DOHH2 (cell line): ENCODE measurements around the gene TRPM3.

ENCODE experiments used
- H3F3A ChIP-seq: fragments of 200-600 bp; sonication (generic), shearing (Covaris generic); 2 replicates; pipeline ENCODE4 v1.6.0; 2016; ENCODE audit warnings: antibody characterized with exemption, mild to moderate bottlenecking; ENCODE audit not compliant: control insufficient read depth, insufficient read depth
- H3K27ac ChIP-seq: fragments of 200-600 bp; sonication (generic); 2 replicates; pipeline ENCODE4 v1.5.1; 2014; ENCODE audit warnings: low read depth, mild to moderate bottlenecking, low read length, moderate library complexity
- H3K27me3 ChIP-seq: fragments of 200-600 bp; sonication (generic); 2 replicates; pipeline ENCODE4 v1.6.1; 2014; ENCODE audit warnings: mild to moderate bottlenecking, low read length, mixed read lengths; ENCODE audit not compliant: control insufficient read depth
- H3K36me3 ChIP-seq: fragments of 200-600 bp; sonication (generic); 2 replicates; pipeline ENCODE4 v1.6.1; 2014; ENCODE audit warnings: mild to moderate bottlenecking, low read length, moderate library complexity, mixed read lengths; ENCODE audit not compliant: control insufficient read depth
- H3K4me1 ChIP-seq: fragments of 200-600 bp; sonication (generic); 2 replicates; pipeline ENCODE4 v1.6.1; 2014; ENCODE audit warnings: mild to moderate bottlenecking, low read length, mixed read lengths; ENCODE audit not compliant: control insufficient read depth
- H3K4me2 ChIP-seq: fragments of 200-600 bp; sonication (generic); 2 replicates; pipeline ENCODE4 v1.6.0; 2014; ENCODE audit warnings: mild to moderate bottlenecking, low read length, moderate library complexity
- H3K4me3 ChIP-seq: fragments of 200-600 bp; sonication (generic); 2 replicates; pipeline ENCODE4 v1.5.1; 2014; ENCODE audit warnings: mild to moderate bottlenecking, low read length, mixed read lengths
- H3K79me2 ChIP-seq: fragments of 200-600 bp; sonication (generic); 2 replicates; pipeline ENCODE4 v1.6.1; 2014; ENCODE audit warnings: mild to moderate bottlenecking, low read length, mixed read lengths; ENCODE audit not compliant: control insufficient read depth
- H3K9me2 ChIP-seq: fragments of 200-600 bp; sonication (generic); replicated peaks from 2 replicates; pipeline ENCODE4 v1.6.1; 2014; ENCODE audit warnings: mild to moderate bottlenecking, low read length, mixed read lengths; ENCODE audit not compliant: control insufficient read depth
- H3K9me3 ChIP-seq: fragments of 200-600 bp; sonication (generic); 2 replicates; pipeline ENCODE4 v1.6.1; 2014; ENCODE audit warnings: antibody characterized with exemption, low read length, mixed read lengths; ENCODE audit not compliant: control insufficient read depth, insufficient read depth
- H4K20me1 ChIP-seq: fragments of 200-600 bp; sonication (generic); 2 replicates; pipeline ENCODE4 v1.6.0; 2014; ENCODE audit warnings: low read depth, mild to moderate bottlenecking, antibody characterized with exemption, low read length, moderate library complexity; ENCODE audit not compliant: control insufficient read depth, insufficient read depth
- CTCF ChIP-seq: fragments of 200-600 bp; sonication (generic); IDR thresholded peaks from one replicate; pipeline ENCODE4 v1.5.1; 2014; ENCODE audit warnings: antibody characterized with exemption, mild to moderate bottlenecking, low read depth, low read length; ENCODE audit not compliant: poor library complexity, severe bottlenecking
- EZH2phosphoT487 ChIP-seq: fragments of 200-600 bp; sonication (generic); IDR thresholded peaks from 2 replicates; pipeline ENCODE4 v1.6.1; 2017; ENCODE audit warnings: borderline replicate concordance, mild to moderate bottlenecking, antibody characterized with exemption, low read length, moderate library complexity, mixed read lengths

The TRPM3 gene

GRCh38 chr9:70761139-70761670 lies 360.2 kb downstream of the TRPM3 start:
- H4K20me1 ChIP-seq = no peaks in the 10 kb centered on the region
- H3K27ac ChIP-seq = no peak overlapping the region
- H3K79me2 ChIP-seq = no peaks in the 10 kb centered on the region
- H3K4me2 ChIP-seq = no peak overlapping the region
- no peaks in the 10 kb centered on the region for H3K27me3 ChIP-seq
- H3K9me2 ChIP-seq = no peaks in the 10 kb centered on the region
- H3F3A ChIP-seq = no peaks in the 10 kb centered on the region
- no peaks in the 10 kb centered on the region for H3K4me1 ChIP-seq
- H3K9me3 ChIP-seq = no peaks in the 10 kb centered on the region
- TF ChIP-seq EZH2phosphoT487 (no peak), CTCF (no peak)
- H3K36me3 ChIP-seq = no peaks in the 10 kb centered on the region
- H3K4me3 ChIP-seq = no peak overlapping the region

GRCh38 chr9:70760228-70760627 lies 361.2 kb downstream of the TRPM3 start:
- Histone ChIP-seq H3F3A (no peaks in the 10 kb centered on the region), H3K4me2 (no peak overlapping the region), H3K27ac (no peak overlapping the region), H3K4me3 (no peak overlapping the region), H3K9me3 (no peaks in the 10 kb centered on the region), H3K27me3 (no peaks in the 10 kb centered on the region), H3K36me3 (no peaks in the 10 kb centered on the region), H3K4me1 (no peaks in the 10 kb centered on the region), H4K20me1 (no peaks in the 10 kb centered on the region), H3K79me2 (no peaks in the 10 kb centered on the region), H3K9me2 (no peaks in the 10 kb centered on the region)
- TF ChIP-seq CTCF (no peak), EZH2phosphoT487 (no peak)

- no peaks in the 10 kb centered on the region for H3K9me2 ChIP-seq
- no peaks in the 10 kb centered on the region for H3K27me3 ChIP-seq
- H3K9me3 ChIP-seq = no peaks in the 10 kb centered on the region
- H3K36me3 ChIP-seq = no peaks in the 10 kb centered on the region
- TF ChIP-seq CTCF = no peak
- no peak for TF ChIP-seq EZH2phosphoT487
- no peak overlapping the region for H3K27ac ChIP-seq
- H3K4me3 ChIP-seq = no peak overlapping the region
- H3F3A ChIP-seq = no peaks in the 10 kb centered on the region
- H3K79me2 ChIP-seq = no peaks in the 10 kb centered on the region
- no peaks in the 10 kb centered on the region for H4K20me1 ChIP-seq
- no peak overlapping the region for H3K4me2 ChIP-seq
- H3K4me1 ChIP-seq = no peaks in the 10 kb centered on the region
These were observed 368.1 kb downstream of the TRPM3 start for GRCh38 chr9:70753311-70753710.

GRCh38 chr9:70749066-70749465 lies 372.4 kb downstream of the TRPM3 start:
- no peaks in the 10 kb centered on the region for H3K4me1 ChIP-seq
- TF ChIP-seq CTCF = no peak
- TF ChIP-seq EZH2phosphoT487 = no peak
- no peaks in the 10 kb centered on the region for H3K9me2 ChIP-seq
- no peaks in the 10 kb centered on the region for H3F3A ChIP-seq
- H3K9me3 ChIP-seq = no peaks in the 10 kb centered on the region
- no peaks in the 10 kb centered on the region for H3K36me3 ChIP-seq
- H3K4me3 ChIP-seq = no peak overlapping the region
- H3K27ac ChIP-seq = no peak overlapping the region
- no peak overlapping the region for H3K4me2 ChIP-seq
- H4K20me1 ChIP-seq = no peaks in the 10 kb centered on the region
- no peaks in the 10 kb centered on the region for H3K27me3 ChIP-seq
- no peaks in the 10 kb centered on the region for H3K79me2 ChIP-seq
